Neural crest cell (in vitro differentiated cells): ENCODE results near the gene AP1M2. TPM values are rescaled to one million over a fixed set of nuclear protein-coding genes. Genes with fewer than 3 reads are reported as not detected.

Source experiments
- DNase-seq: peaks from one replicate; pipeline ENCODE4 v3.0.0; 2021; ENCODE audit warnings: low read depth, mixed read lengths, low spot score
- H3K27ac Mint-ChIP-seq: one replicate; pipeline ENCODE4 v1.8.0; 2021; ENCODE audit warnings: mild to moderate bottlenecking, mixed read lengths; ENCODE audit not compliant: unreplicated experiment
- H3K27me3 Mint-ChIP-seq: 2 replicates; pipeline ENCODE4 v1.8.0; 2021; ENCODE audit warnings: low read depth, mild to moderate bottlenecking, mixed read lengths
- H3K36me3 Mint-ChIP-seq: 2 replicates; pipeline ENCODE4 v1.8.0; 2021; ENCODE audit warnings: low read depth, mild to moderate bottlenecking, mixed read lengths
- H3K4me1 Mint-ChIP-seq: 2 replicates; pipeline ENCODE4 v1.8.0; 2021; ENCODE audit warnings: mixed read lengths
- H3K4me3 Mint-ChIP-seq: one replicate; pipeline ENCODE4 v1.8.0; 2021; ENCODE audit warnings: mild to moderate bottlenecking, mixed read lengths
- H3K9me3 Mint-ChIP-seq: 2 replicates; pipeline ENCODE4 v1.8.0; 2021; ENCODE audit warnings: mixed read lengths
- CTCF ChIP-seq: fragments of 200-600 bp; sonication (generic); conservative IDR thresholded peaks from 2 replicates; pipeline ENCODE4 v1.5.0; 2021; ENCODE audit warnings: antibody characterized with exemption, mild to moderate bottlenecking
- total RNA-seq: library from RNA; stranded (reverse); gene quantifications from 2 replicates; pipeline ENCODE4 v1.2.1, GENCODE V29; 2021

Gene AP1M2
- total RNA-seq, 1 donor from 2014 or later = not detected

DNA sequence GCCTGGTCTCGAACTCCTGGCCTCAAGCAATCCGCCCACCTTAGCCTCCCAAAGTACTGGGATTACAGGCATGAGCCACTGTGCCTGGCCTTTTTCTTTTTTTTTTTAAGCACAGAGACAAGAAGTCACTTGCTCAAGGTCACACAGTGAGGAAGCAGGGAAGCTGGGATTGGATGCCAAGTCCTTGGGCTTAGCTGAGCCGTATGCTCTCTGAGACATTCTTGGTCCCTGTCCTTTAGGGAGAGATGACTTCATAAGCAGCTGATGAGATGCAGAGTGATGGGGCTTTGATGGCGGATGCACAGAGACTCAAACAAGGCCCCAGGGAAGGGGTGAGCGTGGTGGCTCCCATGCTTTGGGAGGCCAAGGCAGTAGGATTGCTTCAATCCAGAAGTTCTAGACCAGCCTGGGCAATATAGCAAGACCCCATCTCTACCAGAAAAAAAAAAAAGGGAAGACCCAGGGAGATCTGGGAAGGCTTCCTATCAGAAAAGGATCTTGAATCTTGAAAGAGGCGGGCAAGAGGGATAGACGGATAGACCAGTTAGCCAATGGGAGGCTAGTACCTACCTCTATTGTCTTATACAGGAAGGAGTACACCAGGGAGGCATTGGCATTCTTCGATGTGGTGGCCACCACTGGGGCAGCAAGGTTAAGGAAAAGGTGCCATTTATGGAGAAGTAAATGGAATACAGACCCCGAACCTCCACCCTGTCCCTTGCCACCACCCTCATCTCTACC, 3.9 kb downstream of the AP1M2 start:
- Mint-ChIP-seq H3K9me3 (peaks cover 5% of the 10 kb centered on the region), H3K27ac (no peak overlapping the region), H3K4me3 (no peak overlapping the region), H3K36me3 (peaks cover 5% of the 10 kb centered on the region), H3K27me3 (peaks cover 46% of the 10 kb centered on the region), H3K4me1 (peaks cover 12% of the 10 kb centered on the region)
- TF ChIP-seq CTCF = no peak
- DNase-seq = no peak

GRCh38 chr19:10582091-10582490, 5.0 kb downstream of the AP1M2 start:
- Mint-ChIP-seq H3K9me3 (no peaks in the 10 kb centered on the region), H3K27ac (no peak overlapping the region), H3K4me3 (no peak overlapping the region), H3K27me3 (peaks cover 36% of the 10 kb centered on the region), H3K4me1 (peaks cover 6% of the 10 kb centered on the region), H3K36me3 (no peaks in the 10 kb centered on the region)
- no peak for TF ChIP-seq CTCF
- no peak for DNase-seq

DNA sequence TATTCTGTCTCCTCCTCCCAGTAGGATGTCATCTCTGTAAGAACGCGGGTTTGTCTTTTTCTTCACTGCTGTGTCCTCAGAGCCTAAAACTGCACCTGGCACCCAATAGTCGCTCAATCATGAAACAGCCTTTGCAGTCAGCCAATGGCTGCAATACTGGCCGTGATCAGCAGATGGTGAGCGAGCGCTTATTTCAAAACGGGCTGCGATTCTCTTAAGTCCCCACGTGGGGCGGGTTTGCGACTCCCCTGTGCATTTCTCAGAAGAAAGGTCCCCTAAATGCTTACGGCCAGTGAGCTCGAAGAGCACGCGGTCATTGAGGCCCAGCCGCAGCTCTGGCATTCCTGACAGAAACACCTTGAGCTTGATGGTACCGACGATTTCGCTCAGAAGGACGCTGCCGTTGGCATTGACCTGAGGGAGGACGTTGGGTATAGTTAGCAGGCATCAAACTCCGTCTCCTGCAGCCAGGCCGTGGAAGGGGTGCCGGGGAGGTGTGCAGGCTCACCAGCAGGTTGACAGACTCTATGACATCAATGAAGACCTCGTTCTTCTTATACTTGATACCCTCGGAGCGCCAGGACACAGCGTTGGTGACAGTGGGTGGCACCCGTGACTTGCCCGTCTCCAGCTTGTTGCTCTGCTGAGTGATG, 6.0 kb downstream of the AP1M2 start:
- TF ChIP-seq CTCF = peak; percentile 97
- DNase-seq = peak; percentile 93
- peaks cover 6% of the 10 kb centered on the region for H3K4me1 Mint-ChIP-seq
- H3K27ac Mint-ChIP-seq = no peak overlapping the region
- no peak overlapping the region for H3K4me3 Mint-ChIP-seq
- H3K27me3 Mint-ChIP-seq = peaks cover 26% of the 10 kb centered on the region
- H3K9me3 Mint-ChIP-seq = no peaks in the 10 kb centered on the region
- no peaks in the 10 kb centered on the region for H3K36me3 Mint-ChIP-seq

DNA sequence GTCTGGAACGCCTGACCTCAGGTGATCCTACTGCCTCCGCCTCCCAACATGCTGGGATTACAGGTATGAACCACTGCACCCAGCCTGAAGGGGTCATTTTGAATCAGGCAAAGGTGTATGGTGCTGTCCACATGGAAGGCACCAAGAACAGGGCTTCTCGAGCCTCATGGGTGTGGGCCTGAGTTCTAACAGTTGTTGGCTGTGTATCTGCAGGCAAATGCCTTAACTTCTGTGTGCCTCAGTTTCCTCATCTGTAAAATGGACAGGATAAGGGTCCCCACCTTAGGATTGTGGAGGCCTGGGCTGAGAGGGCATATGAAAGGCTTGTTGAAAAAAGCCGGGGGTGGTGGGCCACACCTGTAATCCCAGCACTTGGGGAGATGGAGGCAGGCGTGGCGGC, 9.2 kb downstream of the AP1M2 start:
- no peak for DNase-seq
- H3K27ac Mint-ChIP-seq = no peak overlapping the region
- no peaks in the 10 kb centered on the region for H3K36me3 Mint-ChIP-seq
- no peaks in the 10 kb centered on the region for H3K9me3 Mint-ChIP-seq
- H3K4me3 Mint-ChIP-seq = no peak overlapping the region
- peaks cover 6% of the 10 kb centered on the region for H3K4me1 Mint-ChIP-seq
- H3K27me3 Mint-ChIP-seq = peaks cover under 1% of the 10 kb centered on the region
- TF ChIP-seq CTCF = no peak

DNA sequence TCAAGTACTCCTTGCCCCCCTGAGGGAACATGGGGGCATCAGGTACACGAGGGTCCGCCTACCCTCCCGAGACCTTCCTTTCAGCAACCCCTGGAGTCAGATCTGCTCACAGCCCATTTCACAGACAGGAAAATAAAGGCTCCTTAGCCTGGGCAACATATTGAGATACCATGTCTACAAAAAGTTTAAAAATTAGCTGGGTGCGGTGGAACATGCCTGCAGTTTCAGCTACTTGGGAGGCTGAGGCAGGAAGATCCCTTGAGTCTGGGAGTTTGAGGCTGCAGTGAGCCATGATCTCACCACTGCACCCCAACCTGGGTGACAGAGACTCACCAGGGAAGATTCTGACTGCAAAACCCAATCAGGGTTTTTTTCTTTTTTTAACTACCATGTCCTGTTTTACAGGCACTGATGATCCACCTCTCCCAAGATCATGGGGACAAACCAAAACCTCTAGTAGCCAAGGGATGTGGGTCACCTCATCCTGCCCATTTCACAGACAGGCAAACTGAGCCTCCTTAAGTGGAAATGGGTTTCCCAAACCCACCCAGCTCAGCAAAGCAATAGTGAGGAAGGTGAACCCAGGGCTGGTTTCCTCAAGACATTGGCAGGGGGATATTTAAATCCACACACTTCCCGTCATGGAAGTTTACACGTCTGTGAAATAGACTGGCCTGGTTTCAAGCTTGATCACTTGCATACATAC, 11.9 kb downstream of the AP1M2 start:
- Mint-ChIP-seq H3K4me3 (no peak overlapping the region), H3K4me1 (peaks cover 7% of the 10 kb centered on the region), H3K27me3 (no peaks in the 10 kb centered on the region), H3K9me3 (no peaks in the 10 kb centered on the region), H3K27ac (no peak overlapping the region), H3K36me3 (no peaks in the 10 kb centered on the region)
- no peak for DNase-seq
- TF ChIP-seq CTCF = no peak
